ENCODE measurements around the gene ASIC3. TPM values are rescaled to one million over a fixed set of nuclear protein-coding genes. Genes with fewer than 3 reads are reported as not detected.
A peak's percentile ranks its signal among the peaks of the same experiment; 100 is the strongest.

ASIC3 gene
- total and polyA plus RNA-seq, 2 of the 4 experiments (the other 2 are of a cell fraction) = 0.74 TPM; not detected in 1

GRCh38 chr7:151068069-151068773 is 19.9 kb downstream of the ASIC3 start:
- Histone ChIP-seq H2AK9ac (replicated peaks; ENCODE audit: low read depth, low read length, poor library complexity) (no peak overlapping the region), H4K5ac (ENCODE audit: low read depth, low read length) (no peak overlapping the region), H2BK5ac (ENCODE audit: low read depth, low read length, poor library complexity, severe bottlenecking) (peak overlapping the region; percentile 23), H4K91ac (ENCODE audit: insufficient read depth, low read depth, low read length) (peak overlapping the region; percentile 17; the same call in 1 of the 2 replicates), H3K56ac (ENCODE audit: extremely low read depth, insufficient read depth, low read length) (no peak overlapping the region), H2AFZ (replicated peaks; ENCODE audit: low read length, poor library complexity) (no peak overlapping the region), H2BK20ac (ENCODE audit: low read depth, low read length) (no peak overlapping the region), H2AK5ac (ENCODE audit: low read depth, low read length) (no peak overlapping the region), H3K4ac (ENCODE audit: low read depth, low read length) (peak overlapping the region; percentile 11; the same call in 1 of the 2 replicates), H3K4me3 (ENCODE audit: insufficient read depth, low read depth, low read length) (no peak overlapping the region), H3K27ac (ENCODE audit: insufficient read depth, low read length) (peak overlapping the region; percentile 17; the same call in 1 of the 2 replicates), H2BK15ac (ENCODE audit: low read depth, low read length) (no peak overlapping the region), H3K79me1 (ENCODE audit: low read depth in 1 of 2, low read length in 2 of 2) (peaks cover 13 to 36% of the 10 kb centered on the region in 2 experiments), H2BK120ac (ENCODE audit: low read depth, low read length) (no peak overlapping the region), H3K9me1 (ENCODE audit: insufficient read depth, low read length) (peaks cover 4% of the 10 kb centered on the region; the same call in 1 of the 2 replicates), H3K4me2 (ENCODE audit: low read depth, low read length) (no peak overlapping the region), H3K14ac (replicated peaks; ENCODE audit: low read depth, low read length) (no peak overlapping the region; the same call in 1 of the 2 replicates), H3K36me3 (ENCODE audit: control insufficient read depth, insufficient read depth, low read length) (peaks cover 77% of the 10 kb centered on the region), H4K8ac (ENCODE audit: low read depth in 2 of 2, low read length in 2 of 2) (0 out of 4 replicates have a peak overlapping the region, but pooled peaks of 1 of the 2 experiments have one; percentile 2), H3K23ac (ENCODE audit: low read depth, low read length) (no peak overlapping the region), H3K9me3 (ENCODE audit: control insufficient read depth, insufficient read depth, low read length) (no peaks in the 10 kb centered on the region), H3K9ac (ENCODE audit: low read depth, low read length) (no peak overlapping the region), H4K20me1 (ENCODE audit: insufficient read depth, low read length) (peaks cover 14% of the 10 kb centered on the region), H3K18ac (ENCODE audit: low read depth, low read length) (no peak overlapping the region), H3K4me1 (ENCODE audit: control insufficient read depth, insufficient read depth, low read length) (peaks cover 9% of the 10 kb centered on the region), H3K27me3 (ENCODE audit: control insufficient read depth, insufficient read depth, low read length) (no peaks in the 10 kb centered on the region)
- WGBS, 2 experiments (ENCODE audit: extremely low coverage in 2 of 2, insufficient read length in 1 of 2) = 69% methylated on average over 2 of the region's 12 CpGs; no CpG with 5 or more reads in 1 of the 2 experiments
- dilution Hi-C loops (cut with HindIII; ENCODE audit: low sequenced_read_pairs, unreplicated experiment) = no loop called here
- DNase-seq = peak; percentile 74
- in situ Hi-C loops (cut with MboI; ENCODE audit: low sequenced_read_pairs) = no loop called here
- BruUV-seq (replicated peaks) = no TSS peak
- POLR2A ChIA-PET (ENCODE audit: unreplicated experiment) = interaction anchor here (1.1 kb wide), 1 partner anchor 12 kb away, joined by 7 read pairs; the partner anchor contains the start of gene FASTK
- CTCF ChIA-PET = no interaction called here
- TF ChIP-seq NFE2L2 (IDR thresholded peaks at IDR 0.05; ENCODE audit: low read depth, low read length) = no peak
- TF ChIP-seq MAZ (IDR thresholded peaks at IDR 0.05; ENCODE audit: borderline replicate concordance, low read depth, low read length) = no peak
- TF ChIP-seq USF2 (IDR thresholded peaks at IDR 0.05; ENCODE audit: low read depth, low read length) = no peak
- TF ChIP-seq SMC3 (IDR thresholded peaks at IDR 0.05; ENCODE audit: low read depth, low read length) = no peak
- TF ChIP-seq MXI1 (IDR thresholded peaks at IDR 0.05; ENCODE audit: borderline replicate concordance, low read depth, low read length) = no peak
- no peak for TF ChIP-seq RAD21 (IDR thresholded peaks at IDR 0.05; ENCODE audit: low read length)
- TF ChIP-seq RFX5 (IDR thresholded peaks at IDR 0.05; ENCODE audit: low read depth, low read length) = no peak
- no peak for TF ChIP-seq CHD1 (IDR thresholded peaks at IDR 0.05; ENCODE audit: low read depth, low read length)
- TF ChIP-seq CTCF (conservative IDR thresholded peaks at IDR 0.05; ENCODE audit: low read depth, low read length) = no peak
- intact Hi-C loops (cut with micrococcal nuclease) = loop anchor here (1.0 kb wide), 1 partner anchor 9 kb away; the partner anchor contains the start of gene SLC4A2
- peak; percentile 79 for ATAC-seq (ENCODE audit: low read depth)

Measured in IMR-90 (cell line).